CD4-positive, alpha-beta T cell (primary cell): ENCODE results near the gene TAAR2. TPM values are rescaled to one million over a fixed set of nuclear protein-coding genes. Genes with fewer than 3 reads are reported as not detected.
A peak's percentile ranks its signal among the peaks of the same experiment; 100 is the strongest.

Source experiments
- ATAC-seq: fragments of 200-7000 bp; cut with Tn5 transposase; one replicate; pipeline ENCODE4 v1.10.0; 2022; ENCODE audit warnings: mild to moderate bottlenecking; ENCODE audit not compliant: poor library complexity
- CTCF ChIA-PET: fragments of 350-600 bp; sonication (Branson Sonifier 250); formaldehyde crosslinking; loops from one replicate; lab custom pipeline; 2021; ENCODE audit warnings: antibody characterized with exemption, inconsistent platforms; lab: Charles Lee
- POLR2A ChIA-PET: fragments of 350-600 bp; sonication (Branson Sonifier 250); formaldehyde crosslinking; loops from one replicate; lab custom pipeline; 2021; ENCODE audit warnings: antibody characterized with exemption, inconsistent platforms; lab: Charles Lee
- DNase-seq, 14 experiments: peaks; one replicate each; pipeline ENCODE4 v3.0.0-alpha.2; 2013 to 2020; ENCODE audit warnings: mixed read lengths in 2 of 14
- H3K27ac ChIP-seq, 2 donors: one replicate each; pipeline versions ENCODE4 v1.5.1 to v1.7.0; 2013; ENCODE audit warnings: low read length in 2 of 2, low read depth in 1 of 2, mild to moderate bottlenecking in 1 of 2
- H3K27me3 ChIP-seq, 2 experiments: 1 replicate in 1 of 2; 2 replicates in 1 of 2; pipeline versions ENCODE4 v1.6.1 to v1.7.0; 2013; ENCODE audit warnings: low read length in 2 of 2, control low read depth in 1 of 2, mild to moderate bottlenecking in 1 of 2, moderate library complexity in 1 of 2; ENCODE audit not compliant: insufficient read depth in 2 of 2, control insufficient read depth in 1 of 2
- H3K36me3 ChIP-seq: one replicate; pipeline ENCODE4 v1.6.1; 2013; ENCODE audit warnings: low read length, control low read depth; ENCODE audit not compliant: insufficient read depth
- H3K4me1 ChIP-seq: one replicate; pipeline ENCODE4 v1.6.1; 2013; ENCODE audit warnings: low read length, control low read depth; ENCODE audit not compliant: insufficient read depth
- H3K4me3 ChIP-seq: one replicate; pipeline ENCODE4 v1.5.1; 2013; ENCODE audit warnings: mild to moderate bottlenecking, low read length, moderate library complexity
- H3K9me3 ChIP-seq, 2 experiments: 1 replicate in 1 of 2; 2 replicates in 1 of 2; pipeline versions ENCODE4 v1.6.1 to v1.7.0; 2013; ENCODE audit warnings: low read length in 2 of 2, mild to moderate bottlenecking in 2 of 2, control low read depth in 1 of 2, moderate library complexity in 1 of 2; ENCODE audit not compliant: control insufficient read depth in 1 of 2, insufficient read depth in 1 of 2
- H3K27ac Mint-ChIP-seq: one replicate; pipeline ENCODE4 v1.8.0; 2020; ENCODE audit warnings: mixed read lengths
- H3K27me3 Mint-ChIP-seq: one replicate; pipeline ENCODE4 v1.8.0; 2021; ENCODE audit warnings: mixed read lengths
- H3K36me3 Mint-ChIP-seq: one replicate; pipeline ENCODE4 v1.8.0; 2021; ENCODE audit warnings: low read depth, mixed read lengths
- H3K4me1 Mint-ChIP-seq: one replicate; pipeline ENCODE4 v1.8.0; 2021; ENCODE audit warnings: low read depth, mixed read lengths
- H3K4me3 Mint-ChIP-seq: one replicate; pipeline ENCODE4 v1.8.0; 2020; ENCODE audit warnings: mild to moderate bottlenecking, mixed read lengths
- H3K9me3 Mint-ChIP-seq: one replicate; pipeline ENCODE4 v1.8.0; 2020; ENCODE audit warnings: mixed read lengths
- CTCF ChIP-seq: fragments of 200-600 bp; IDR thresholded peaks from one replicate; pipeline ENCODE4 v1.8.0; 2022; ENCODE audit warnings: antibody characterized with exemption, mild to moderate bottlenecking
- intact Hi-C, 2 experiments: fragments of 100-400 bp; cut with DNase I in 1 of 2; cut with micrococcal nuclease in 1 of 2; formaldehyde crosslinking; loops; one replicate each; pipeline versions ENCODE4 v1.15.1 to v1.9.0; 2023 to 2025; cut with DNase I, micrococcal nuclease
- total RNA-seq, 174 experiments: library from RNA in 2 of 174; stranded (reverse) in 2 of 174; gene quantifications; one replicate each; pipeline ENCODE4 v1.2.3 and lab custom pipeline; 2021 to 2026

The TAAR2 gene
- total RNA-seq, 2 experiments from 2014 or later = not detected

GRCh38 chr6:132584698-132585097 lies 39.4 kb downstream of the TAAR2 start:
- CTCF ChIA-PET = interaction anchor here (0.8 kb wide), 1 partner anchor 9 kb away, joined by 3 read pairs; no protein-coding TSS in a partner anchor
- H3K27ac Mint-ChIP-seq = no peak overlapping the region

GRCh38 chr6:132571774-132572173 lies 52.3 kb downstream of the TAAR2 start:
- peaks cover 37% of the 10 kb centered on the region for H3K27me3 Mint-ChIP-seq

More at GRCh38 chr6:132584698-132585097, 39.4 kb downstream of the TAAR2 start:
- H3K9me3 ChIP-seq = no peaks in the 10 kb centered on the region
- Mint-ChIP-seq H3K4me3 (no peak overlapping the region), H3K27me3 (peaks cover 39% of the 10 kb centered on the region), H3K4me1 (no peaks in the 10 kb centered on the region), H3K36me3 (no peaks in the 10 kb centered on the region), H3K9me3 (no peaks in the 10 kb centered on the region)
- ATAC-seq = no peak
- TF ChIP-seq CTCF = no peak
- POLR2A ChIA-PET = no interaction called here
- H3K27ac ChIP-seq = no peak overlapping the region
- peaks cover 0 to 4% of the 10 kb centered on the region in 2 experiments for H3K27me3 ChIP-seq
- H3K4me3 ChIP-seq = no peak overlapping the region
- no peaks in the 10 kb centered on the region for H3K4me1 ChIP-seq
- H3K36me3 ChIP-seq = no peaks in the 10 kb centered on the region
- intact Hi-C loops = no loop called here
- DNase-seq = no peak

GRCh38 chr6:132570221-132570777 lies 53.8 kb downstream of the TAAR2 start, which contains the start of gene TAAR6:
Gene TAAR6 (plus strand): TSS chr6:132570322. CDS start chr6:132570322, 0 bp downstream.
- H3K27me3 Mint-ChIP-seq = peaks cover 34% of the 10 kb centered on the region
- no peak within 1 kb of the TSS for H3K4me3 ChIP-seq
- H3K4me1 Mint-ChIP-seq = no peaks in the 10 kb centered on the region
- intact Hi-C loops = no loop called here
- CTCF ChIA-PET = no interaction called here
- H3K36me3 ChIP-seq = no peaks in the 10 kb centered on the region
- DNase-seq = no peak
- no peaks in the 10 kb centered on the region for H3K4me1 ChIP-seq
- no peaks in the 10 kb centered on the region for H3K9me3 Mint-ChIP-seq
- POLR2A ChIA-PET = no interaction called here
- no peak within 1 kb of the TSS for H3K4me3 Mint-ChIP-seq
- TF ChIP-seq CTCF = no peak
- ATAC-seq = no peak
- no peak within 1 kb of the TSS for H3K27ac ChIP-seq
- H3K36me3 Mint-ChIP-seq = no peaks in the 10 kb centered on the region
- no peaks in the 10 kb centered on the region for H3K9me3 ChIP-seq
- H3K27me3 ChIP-seq = peaks cover 0 to 12% of the 10 kb centered on the region in 2 experiments
- H3K27ac Mint-ChIP-seq = no peak within 1 kb of the TSS

More at GRCh38 chr6:132571774-132572173, 52.3 kb downstream of the TAAR2 start:
- H3K27me3 ChIP-seq = peaks cover 0 to 5% of the 10 kb centered on the region in 2 experiments
- ATAC-seq (no peak), DNase-seq (peak in 2 of 14 experiments; percentile 1 to 10)
- H3K9me3 ChIP-seq = no peaks in the 10 kb centered on the region
- no peaks in the 10 kb centered on the region for H3K36me3 ChIP-seq
- TF ChIP-seq CTCF = no peak
- Mint-ChIP-seq H3K36me3 (no peaks in the 10 kb centered on the region), H3K27ac (no peak overlapping the region), H3K9me3 (no peaks in the 10 kb centered on the region), H3K4me1 (no peaks in the 10 kb centered on the region), H3K4me3 (no peak overlapping the region)
- H3K4me3 ChIP-seq = no peak overlapping the region
- CTCF ChIA-PET = no interaction called here
- POLR2A ChIA-PET = interaction anchor here (0.6 kb wide), 1 partner anchor 354 kb away, joined by 4 read pairs; no protein-coding TSS in a partner anchor
- no peaks in the 10 kb centered on the region for H3K4me1 ChIP-seq
- H3K27ac ChIP-seq = no peak overlapping the region
- intact Hi-C loops = no loop called here
